ENCODE results near the gene NKAPL.
"Not testable (repeated sequence)": the region's sequence is repeated elsewhere in the genome, so short reads cannot be mapped to it uniquely, and the experiment has no call there.

Gene NKAPL

DNA sequence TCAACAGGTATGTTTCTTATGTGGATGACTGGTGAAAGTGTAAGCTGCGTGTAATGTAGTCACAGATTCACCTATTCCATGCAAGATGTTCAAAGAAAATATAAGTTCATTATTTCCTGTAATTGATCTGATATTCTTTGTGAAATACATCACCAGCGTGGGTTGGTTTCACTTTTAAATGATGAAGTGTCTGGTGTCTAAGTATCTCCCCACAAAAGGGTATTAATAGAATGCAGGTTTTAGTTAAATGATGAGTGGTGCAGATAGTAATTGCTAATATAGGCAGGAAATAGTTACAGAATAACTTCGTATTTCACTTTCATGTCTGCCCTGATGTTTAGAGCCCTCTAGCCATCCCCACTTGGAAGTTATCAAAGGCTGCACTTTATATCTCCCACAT lies 44.5 kb downstream of the NKAPL start:
- no peak for DNase-seq

DNA sequence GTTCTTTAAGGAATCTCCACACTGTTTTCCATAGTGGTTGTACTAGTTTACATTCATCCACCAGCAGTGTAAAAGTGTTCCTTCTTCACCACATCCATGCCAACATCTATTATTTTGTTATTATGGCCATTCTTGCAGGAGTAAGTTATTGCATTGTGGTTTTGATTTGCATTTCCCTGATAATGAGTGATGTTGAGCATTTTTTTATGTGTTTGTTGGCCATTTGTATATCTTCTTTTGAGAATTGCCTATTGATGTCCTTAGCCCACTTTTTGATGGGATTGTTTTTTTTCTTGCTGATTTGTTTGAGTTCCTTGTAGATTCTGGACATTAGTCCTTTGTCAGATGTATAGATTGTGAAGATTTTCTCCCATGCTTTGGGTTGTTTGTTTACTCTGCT lies 47.3 kb downstream of the NKAPL start:
- DNase-seq, result not testable (repeated sequence)
